Activated T-helper 1 cell treated with Interleukin-2 at 50 U/mL for 16 hours (primary cell): Measurements from ENCODE around the gene ARMC9.
"Not testable (repeated sequence)": the region's sequence is repeated elsewhere in the genome, so short reads cannot be mapped to it uniquely, and the experiment has no call there.

Experiments used
- DNase-seq: peaks from one replicate; pipeline ENCODE4 v3.0.0-alpha.2; 2020; ENCODE audit warnings: low read depth

ARMC9 gene

GRCh38 chr2:231343006-231343710 is 144.7 kb downstream of the ARMC9 start:
- no peak for DNase-seq

GRCh38 chr2:231343988-231344387 is 145.6 kb downstream of the ARMC9 start:
- DNase-seq: no peak

- no peak for DNase-seq
These were observed 146.4 kb downstream of the ARMC9 start for GRCh38 chr2:231344851-231345250.

GRCh38 chr2:231347081-231347480 is 148.7 kb downstream of the ARMC9 start:
- no peak for DNase-seq

- DNase-seq: no peak
These were observed 149.2 kb downstream of the ARMC9 start for GRCh38 chr2:231347638-231348037.

GRCh38 chr2:231348173-231348572 is 149.7 kb downstream of the ARMC9 start:
- no peak for DNase-seq

GRCh38 chr2:231348704-231349373 is 150.4 kb downstream of the ARMC9 start:
- no peak for DNase-seq

GRCh38 chr2:231349374-231349735 is 150.9 kb downstream of the ARMC9 start:
- not testable (repeated sequence) for DNase-seq

GRCh38 chr2:231351648-231352047 is 153.2 kb downstream of the ARMC9 start:
- DNase-seq: no peak

GRCh38 chr2:231353469-231353868 is 155.0 kb downstream of the ARMC9 start:
- DNase-seq: no peak

- DNase-seq: no peak
These were observed 157.4 kb downstream of the ARMC9 start for GRCh38 chr2:231355508-231356465.

GRCh38 chr2:231356466-231356844 is 158.0 kb downstream of the ARMC9 start:
- no peak for DNase-seq

- DNase-seq: no peak
These were observed 158.6 kb downstream of the ARMC9 start for GRCh38 chr2:231357048-231357447.

GRCh38 chr2:231357931-231358330 is 159.5 kb downstream of the ARMC9 start:
- DNase-seq: no peak

- DNase-seq: no peak
These were observed 161.0 kb downstream of the ARMC9 start for GRCh38 chr2:231359441-231359840.

- no peak for DNase-seq
These were observed 161.5 kb downstream of the ARMC9 start for GRCh38 chr2:231359948-231360347.

GRCh38 chr2:231360401-231360800 is 162.0 kb downstream of the ARMC9 start:
- DNase-seq: no peak

GRCh38 chr2:231360881-231361371 is 162.5 kb downstream of the ARMC9 start:
- no peak for DNase-seq

GRCh38 chr2:231361701-231362554 is 163.5 kb downstream of the ARMC9 start:
- no peak for DNase-seq

GRCh38 chr2:231362555-231363184 is 164.2 kb downstream of the ARMC9 start:
- DNase-seq: no peak

- no peak for DNase-seq
These were observed 165.6 kb downstream of the ARMC9 start for GRCh38 chr2:231364061-231364460.
